Peyer's patch (tissue), 4 donors: ENCODE data around the gene GARS1. TPM values are rescaled to one million over a fixed set of nuclear protein-coding genes. Genes with fewer than 3 reads are reported as not detected.

ENCODE experiments used
- DNase-seq, 3 donors: peaks; one replicate each; pipeline ENCODE4 v3.0.0-alpha.2; 2017 to 2019
- H3K27ac ChIP-seq, 4 donors: fragments of 200-600 bp; sonication (generic); one replicate each; pipeline ENCODE4 v1.5.1; 2016 to 2019
- H3K27me3 ChIP-seq, 2 donors: fragments of 200-600 bp; sonication (generic); one replicate each; pipeline ENCODE4 v1.5.1; 2019
- H3K36me3 ChIP-seq, 3 donors: fragments of 200-600 bp; sonication (generic); one replicate each; pipeline ENCODE4 v1.5.1; 2016 to 2019
- H3K4me1 ChIP-seq, 4 donors: fragments of 200-600 bp; sonication (generic); one replicate each; pipeline ENCODE4 v1.5.1; 2016 to 2019
- H3K4me3 ChIP-seq, 4 donors: fragments of 200-600 bp; sonication (generic); 1 replicate in 3 of 4; 2 replicates in 1 of 4; pipeline ENCODE4 v1.5.1; 2016 to 2019; ENCODE audit warnings: mild to moderate bottlenecking in 1 of 4
- H3K9me3 ChIP-seq, 4 donors: fragments of 200-600 bp; sonication (generic); one replicate each; pipeline ENCODE4 v1.5.1; 2016 to 2019; ENCODE audit warnings: mild to moderate bottlenecking in 1 of 4
- CTCF ChIP-seq, 6 experiments: fragments of 450-650 bp in 4 of 6; fragments of 200-600 bp in 2 of 6; sonication (generic) in 1 of 6; IDR thresholded peaks; one replicate each; pipeline ENCODE4 v1.5.1; 2017 to 2019; ENCODE audit warnings: antibody characterized with exemption in 6 of 6, mild to moderate bottlenecking in 3 of 6, moderate library complexity in 1 of 6
- POLR2A ChIP-seq, 2 donors: fragments of 450-650 bp; IDR thresholded peaks; one replicate each; pipeline ENCODE4 v1.5.1; 2017; ENCODE audit warnings: antibody characterized with exemption in 2 of 2, mild to moderate bottlenecking in 2 of 2, moderate library complexity in 2 of 2
- total RNA-seq, 4 donors: library from RNA; depleted of rRNA; stranded (reverse); fragments of >200 nt; gene quantifications; one replicate each; pipeline ENCODE4 v1.1.0, GENCODE V29; 2016

GARS1 gene
- total RNA-seq, 4 donors from 2014 or later = 50.4 to 77.8 (median 70.1) TPM

GRCh38 chr7:30557245-30557644 lies 37.4 kb upstream of the GARS1 start:
- Histone ChIP-seq H3K4me1 (no peaks in the 10 kb centered on the region), H3K4me3 (no peak overlapping the region), H3K9me3 (no peaks in the 10 kb centered on the region), H3K27me3 (no peaks in the 10 kb centered on the region), H3K27ac (no peak overlapping the region), H3K36me3 (no peaks in the 10 kb centered on the region)
- DNase-seq = no peak
- TF ChIP-seq CTCF (IDR thresholded peaks at IDR 0.05) = no peak
- TF ChIP-seq POLR2A (IDR thresholded peaks at IDR 0.05) = no peak

DNA sequence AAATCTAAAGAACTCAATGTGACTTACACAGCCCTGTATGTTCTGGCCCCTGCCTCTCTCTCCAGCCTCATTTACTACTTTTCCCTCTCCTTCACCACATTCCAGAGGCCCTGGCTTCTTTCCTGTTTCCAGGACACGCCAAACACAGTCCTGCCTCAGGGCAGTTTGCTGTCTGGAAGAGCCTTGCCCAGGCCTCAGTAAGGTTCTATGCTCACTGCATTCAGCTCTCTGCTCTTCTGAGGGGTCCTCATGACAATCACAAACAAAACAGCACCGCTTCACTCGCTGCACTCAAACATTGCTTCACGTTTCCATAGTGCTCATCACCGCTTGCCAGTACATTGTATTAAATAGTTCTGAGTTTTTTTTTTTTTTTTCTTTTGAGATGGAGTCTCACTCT lies 35.1 kb upstream of the GARS1 start:
- no peaks in the 10 kb centered on the region for H3K27me3 ChIP-seq
- TF ChIP-seq POLR2A (IDR thresholded peaks at IDR 0.05) = no peak
- TF ChIP-seq CTCF (IDR thresholded peaks at IDR 0.05) = no peak
- no peak overlapping the region for H3K4me3 ChIP-seq
- no peaks in the 10 kb centered on the region for H3K4me1 ChIP-seq
- DNase-seq = no peak
- no peak overlapping the region for H3K27ac ChIP-seq
- no peaks in the 10 kb centered on the region for H3K9me3 ChIP-seq
- H3K36me3 ChIP-seq = peaks cover 0 to 13% (median 0%) of the 10 kb centered on the region in 3 donors

- Histone ChIP-seq H3K36me3 (peaks cover 0 to 14% (median 0%) of the 10 kb centered on the region in 3 donors), H3K4me1 (no peaks in the 10 kb centered on the region), H3K27me3 (no peaks in the 10 kb centered on the region), H3K9me3 (no peaks in the 10 kb centered on the region), H3K4me3 (no peak overlapping the region), H3K27ac (no peak overlapping the region)
- TF ChIP-seq CTCF (IDR thresholded peaks at IDR 0.05) (no peak), POLR2A (IDR thresholded peaks at IDR 0.05) (no peak)
- DNase-seq = no peak
Measured at GRCh38 chr7:30561389-30561788, 33.3 kb upstream of the GARS1 start.

DNA sequence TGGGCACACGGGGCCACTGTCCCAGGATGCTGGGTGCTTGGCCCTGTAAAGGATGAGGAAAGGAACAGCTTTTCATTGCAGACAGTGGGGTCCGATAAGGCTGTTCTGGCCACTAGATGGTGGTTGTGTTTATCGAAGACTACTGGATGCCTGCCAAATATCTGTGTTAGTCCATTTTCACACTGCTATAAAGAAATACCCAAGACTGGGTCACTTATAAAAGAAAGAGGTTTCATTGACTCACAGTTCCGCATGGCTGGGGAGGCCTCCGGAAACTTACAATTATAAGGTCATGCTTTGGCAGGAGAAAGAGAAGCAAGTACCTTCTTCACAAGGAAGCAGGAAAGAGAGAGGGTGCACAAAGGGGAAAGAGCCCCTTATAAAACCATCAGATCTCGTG lies 32.2 kb upstream of the GARS1 start:
- H3K4me3 ChIP-seq = no peak overlapping the region
- no peaks in the 10 kb centered on the region for H3K27me3 ChIP-seq
- TF ChIP-seq CTCF (IDR thresholded peaks at IDR 0.05) (no peak), POLR2A (IDR thresholded peaks at IDR 0.05) (no peak)
- no peaks in the 10 kb centered on the region for H3K4me1 ChIP-seq
- no peaks in the 10 kb centered on the region for H3K9me3 ChIP-seq
- peaks cover 0 to 25% (median 0%) of the 10 kb centered on the region in 3 donors for H3K36me3 ChIP-seq
- no peak overlapping the region for H3K27ac ChIP-seq
- DNase-seq = no peak

- H3K4me3 ChIP-seq = no peak overlapping the region
- no peak for DNase-seq
- H3K27ac ChIP-seq = no peak overlapping the region
- no peaks in the 10 kb centered on the region for H3K4me1 ChIP-seq
- no peaks in the 10 kb centered on the region for H3K27me3 ChIP-seq
- H3K9me3 ChIP-seq = no peaks in the 10 kb centered on the region
- peaks cover 0 to 29% (median 0%) of the 10 kb centered on the region in 3 donors for H3K36me3 ChIP-seq
- no peak for TF ChIP-seq POLR2A (IDR thresholded peaks at IDR 0.05)
- no peak for TF ChIP-seq CTCF (IDR thresholded peaks at IDR 0.05)
Measured at GRCh38 chr7:30562909-30563308, 31.8 kb upstream of the GARS1 start.

DNA sequence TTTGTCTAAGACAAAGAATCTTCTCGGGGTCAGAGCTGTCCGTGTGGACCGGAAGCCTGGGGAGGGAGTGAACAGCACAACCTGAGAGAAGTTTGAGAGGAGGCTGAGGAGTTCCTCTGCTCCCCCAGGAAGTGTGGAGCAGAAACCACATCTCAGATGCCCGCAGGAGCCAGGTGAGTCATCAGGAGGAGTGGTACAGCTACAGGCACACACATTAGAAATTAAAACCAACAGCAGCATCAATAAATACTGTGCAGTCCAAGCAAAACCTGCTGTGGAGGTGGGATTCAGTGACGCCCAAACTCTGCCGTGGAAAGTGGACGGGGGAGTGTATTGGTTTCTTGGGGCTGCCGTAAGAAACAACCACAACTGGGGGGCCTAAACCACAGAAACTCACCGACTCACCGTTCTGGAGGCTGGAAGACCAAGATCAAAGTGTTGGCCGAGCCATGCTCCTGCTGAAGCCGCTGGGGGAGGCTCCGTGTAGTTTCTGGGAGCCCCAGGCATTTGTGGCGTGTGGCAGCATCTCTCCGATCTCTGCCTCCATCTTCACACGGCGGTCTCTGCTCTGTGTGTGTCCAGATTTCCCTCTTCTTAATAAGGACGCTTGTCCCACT lies 31.2 kb upstream of the GARS1 start:
- DNase-seq = no peak
- TF ChIP-seq POLR2A (IDR thresholded peaks at IDR 0.05) (no peak), CTCF (IDR thresholded peaks at IDR 0.05) (no peak)
- Histone ChIP-seq H3K36me3 (peaks cover 0 to 35% (median 0%) of the 10 kb centered on the region in 3 donors), H3K4me1 (no peaks in the 10 kb centered on the region), H3K9me3 (no peaks in the 10 kb centered on the region), H3K27ac (no peak overlapping the region), H3K27me3 (no peaks in the 10 kb centered on the region), H3K4me3 (no peak overlapping the region)
